HS-5 (cell line): Measurements from ENCODE around the gene LCLAT1.

Experiments
- DNase-seq: peaks from one replicate; pipeline ENCODE4 v3.0.0-alpha.2; 2012; ENCODE audit warnings: low read depth

The LCLAT1 gene

DNA sequence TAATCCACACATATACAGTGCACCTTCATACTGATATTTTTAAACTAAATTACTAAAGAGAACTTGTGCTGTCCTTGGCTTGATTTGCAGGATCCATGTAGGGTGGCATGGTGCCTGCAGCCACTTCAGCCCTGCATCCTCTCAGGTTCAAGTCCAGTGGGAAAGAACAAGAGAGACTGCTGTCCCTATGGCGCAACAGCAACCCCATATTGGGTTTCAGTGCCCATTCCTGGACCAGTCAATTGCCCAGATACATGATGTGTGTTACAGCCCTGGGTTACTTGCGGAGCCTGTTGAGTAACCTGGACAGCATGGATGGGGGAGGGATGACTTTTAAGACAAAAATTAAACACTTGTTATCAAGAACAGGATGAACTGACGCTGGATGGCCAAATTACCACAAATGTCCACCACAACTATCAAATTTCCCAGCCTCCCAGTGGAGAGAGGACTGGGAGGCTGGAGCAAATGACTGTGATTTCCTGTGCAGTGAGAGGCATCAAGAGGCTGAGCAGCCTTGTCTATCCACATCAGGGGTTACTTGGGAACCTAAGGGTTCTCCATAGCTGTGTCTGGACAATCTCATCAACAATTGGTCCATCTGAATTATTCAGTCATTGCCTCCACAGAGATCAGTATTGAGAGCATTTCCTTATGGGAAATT lies 198.2 kb downstream of the LCLAT1 start:
- DNase-seq, result no peak

DNA sequence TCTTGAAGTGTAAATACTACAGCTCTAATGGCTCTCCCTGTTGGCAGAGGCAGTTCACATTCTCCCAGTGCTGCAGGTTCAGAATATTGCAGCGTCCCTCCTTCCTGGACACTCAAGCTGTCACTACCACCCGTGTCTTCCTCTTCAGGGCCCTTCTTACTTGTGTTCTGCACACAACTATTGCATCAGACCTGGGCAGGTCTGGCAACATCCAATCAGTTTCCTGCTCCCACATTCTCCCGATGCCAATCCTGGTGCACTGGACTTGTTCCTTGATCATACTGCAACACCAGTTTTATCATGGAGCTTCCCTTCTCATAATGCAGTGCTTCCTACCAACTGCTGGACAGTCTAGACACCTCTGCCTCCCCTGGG lies 198.7 kb downstream of the LCLAT1 start:
- DNase-seq, result no peak

DNA sequence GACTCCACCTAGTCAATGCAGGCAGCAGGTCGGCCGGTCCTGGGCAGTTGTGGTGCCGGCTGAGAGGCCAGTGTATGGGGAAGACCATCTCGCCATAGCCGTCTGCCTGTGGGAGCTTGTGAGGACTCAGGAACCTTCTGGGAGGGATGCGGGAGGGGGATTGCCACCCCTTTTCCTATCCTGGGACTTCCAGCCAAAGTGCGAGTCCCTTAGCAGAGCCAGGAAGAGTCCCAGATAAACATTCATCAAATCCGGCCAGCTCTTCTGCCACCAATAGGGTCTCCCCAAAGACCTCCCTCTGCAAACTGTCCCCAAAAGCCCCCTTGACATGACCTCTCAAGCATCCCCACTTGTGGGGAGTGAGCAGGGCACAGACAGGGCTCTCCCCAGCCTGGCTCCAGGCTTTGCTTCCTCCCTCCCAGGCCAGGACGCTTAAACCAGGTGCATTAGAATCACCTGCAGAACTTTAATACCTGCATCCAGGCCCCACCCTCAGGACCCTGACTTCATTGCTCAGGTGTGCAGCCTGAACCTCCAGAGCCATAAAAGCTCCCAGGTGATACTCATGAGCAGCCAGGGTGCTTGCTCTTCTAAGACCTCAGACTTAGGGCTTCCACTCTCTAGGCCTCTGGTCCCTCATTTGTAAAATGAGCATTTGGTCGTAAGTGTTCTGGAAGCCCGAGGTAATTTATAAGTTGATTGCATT lies 200.9 kb downstream of the LCLAT1 start:
- no peak for DNase-seq

DNA sequence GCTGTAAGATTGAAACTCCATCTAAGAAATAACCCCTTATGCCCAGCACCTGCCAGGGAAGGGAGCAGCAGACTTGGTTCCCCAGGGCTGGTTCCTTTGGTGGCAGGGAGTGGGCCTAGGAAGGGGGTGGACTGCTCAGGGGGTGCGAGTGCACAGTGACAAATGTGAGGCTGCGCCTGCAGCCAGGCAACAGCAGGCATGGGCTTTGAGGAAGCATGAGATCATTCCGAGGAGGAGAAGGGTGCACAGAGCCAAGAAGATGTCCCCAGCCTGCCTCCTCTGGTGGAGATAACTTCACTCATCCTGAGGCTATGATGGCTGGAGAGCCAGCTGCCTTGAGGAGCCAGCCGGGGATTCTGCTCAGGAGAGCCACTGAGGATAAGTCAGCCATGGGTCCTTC lies 202.2 kb downstream of the LCLAT1 start:
- DNase-seq, result no peak

GRCh38 chr2:30649828-30650227 lies 202.8 kb downstream of the LCLAT1 start:
- no peak for DNase-seq

GRCh38 chr2:30652271-30652915 lies 205.3 kb downstream of the LCLAT1 start:
- DNase-seq, result no peak

GRCh38 chr2:30653847-30654246 lies 206.8 kb downstream of the LCLAT1 start:
- DNase-seq, result no peak

GRCh38 chr2:30654404-30654803 lies 207.4 kb downstream of the LCLAT1 start:
- DNase-seq, result no peak

DNA sequence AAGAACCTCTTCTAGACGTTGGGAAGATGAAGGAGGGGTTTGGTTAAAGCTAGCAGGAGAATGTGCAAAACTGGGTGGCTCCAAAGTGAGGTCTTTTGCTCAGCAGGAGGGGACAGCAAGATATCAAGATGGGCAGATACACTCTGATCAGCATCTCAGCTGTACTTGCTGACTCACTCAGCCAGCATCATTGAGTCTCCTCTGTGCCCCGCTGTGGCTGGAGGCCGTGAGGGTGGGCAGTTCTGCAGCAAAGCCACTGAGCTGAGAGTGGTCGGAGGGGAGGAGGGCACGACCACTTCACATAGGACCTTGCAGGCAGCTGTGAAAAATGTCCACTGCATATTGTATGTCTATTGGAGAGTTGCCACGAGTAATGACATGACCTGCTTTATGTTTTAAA lies 208.2 kb downstream of the LCLAT1 start:
- no peak for DNase-seq

- DNase-seq, result no peak
Measured at GRCh38 chr2:30655660-30656059, 208.6 kb downstream of the LCLAT1 start.

- no peak for DNase-seq
Measured at GRCh38 chr2:30656079-30656478, 209.0 kb downstream of the LCLAT1 start.

GRCh38 chr2:30661173-30662107 lies 214.4 kb downstream of the LCLAT1 start:
- no peak for DNase-seq

DNA sequence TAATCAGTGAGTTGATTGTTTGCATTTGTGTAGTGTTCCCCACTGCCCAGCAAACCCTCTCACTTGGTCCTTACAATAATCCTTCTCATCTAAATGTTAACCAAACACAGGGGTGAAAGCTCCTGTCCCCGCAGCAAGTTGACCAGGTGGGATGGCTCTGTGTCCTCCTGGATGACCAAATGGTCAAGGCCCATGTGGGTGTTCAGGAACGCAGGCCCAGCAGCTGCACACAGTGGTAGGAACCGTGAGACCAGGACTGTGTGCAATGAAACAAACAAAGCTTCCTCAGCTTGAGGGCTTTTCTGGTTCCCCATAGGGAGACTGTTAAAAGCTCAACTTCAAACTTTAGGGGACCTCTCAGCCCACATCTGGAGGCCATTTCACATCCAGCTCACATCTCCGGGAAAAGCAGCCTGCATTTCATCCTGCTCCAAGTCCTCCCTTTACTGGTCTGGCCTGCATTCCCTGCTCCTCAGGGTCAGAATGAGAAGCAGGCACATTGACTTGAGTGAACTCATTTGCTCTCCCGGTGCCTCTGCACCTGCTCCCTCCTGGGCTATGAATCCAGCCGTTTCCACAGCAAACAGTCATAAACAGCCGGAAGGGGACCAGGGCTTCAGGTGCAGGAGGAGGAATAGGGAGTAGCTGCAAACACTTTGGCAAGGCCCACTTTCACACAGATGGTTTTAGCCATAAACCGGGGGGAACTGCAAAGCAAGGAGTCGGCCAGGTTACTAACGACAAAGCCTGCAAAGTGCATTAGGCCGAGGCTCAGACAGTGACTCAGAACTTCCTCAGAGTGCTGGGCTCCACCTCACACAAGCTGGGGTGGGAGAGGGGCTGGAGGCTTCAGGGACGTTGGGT lies 215.5 kb downstream of the LCLAT1 start:
- DNase-seq, result no peak

- no peak for DNase-seq
Measured at GRCh38 chr2:30663321-30663720, 216.3 kb downstream of the LCLAT1 start.

GRCh38 chr2:30663806-30664205 lies 216.8 kb downstream of the LCLAT1 start:
- DNase-seq, result no peak

DNA sequence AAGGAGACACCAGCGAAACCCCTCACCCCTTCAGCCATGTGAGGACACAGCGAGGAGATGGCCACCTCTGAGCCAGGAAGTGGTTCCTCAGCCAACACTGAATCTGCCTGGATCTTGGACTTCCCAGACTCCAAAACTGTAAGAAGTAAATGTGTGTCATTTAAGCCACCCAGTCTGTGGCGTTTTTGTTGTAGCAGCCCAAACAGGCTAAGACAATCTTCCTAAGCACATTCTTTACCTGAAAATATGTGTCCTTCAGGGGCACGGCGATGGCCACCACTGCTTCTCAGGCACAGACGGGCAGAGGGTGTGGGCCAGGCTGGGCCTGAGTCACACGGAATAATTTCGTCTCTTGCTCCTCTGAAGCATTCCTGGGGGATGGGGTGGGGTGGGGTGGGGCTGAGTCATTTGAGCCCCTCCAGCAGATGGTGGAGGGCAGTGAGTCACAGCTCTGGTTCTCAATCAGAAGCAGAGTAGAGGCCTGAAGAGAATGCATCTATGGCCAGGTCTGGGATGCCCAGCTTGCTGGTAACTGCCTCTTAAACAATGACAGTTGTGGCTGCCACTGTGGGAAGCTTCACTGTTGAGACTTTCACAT lies 217.8 kb downstream of the LCLAT1 start:
- DNase-seq, result peak; percentile 91

DNA sequence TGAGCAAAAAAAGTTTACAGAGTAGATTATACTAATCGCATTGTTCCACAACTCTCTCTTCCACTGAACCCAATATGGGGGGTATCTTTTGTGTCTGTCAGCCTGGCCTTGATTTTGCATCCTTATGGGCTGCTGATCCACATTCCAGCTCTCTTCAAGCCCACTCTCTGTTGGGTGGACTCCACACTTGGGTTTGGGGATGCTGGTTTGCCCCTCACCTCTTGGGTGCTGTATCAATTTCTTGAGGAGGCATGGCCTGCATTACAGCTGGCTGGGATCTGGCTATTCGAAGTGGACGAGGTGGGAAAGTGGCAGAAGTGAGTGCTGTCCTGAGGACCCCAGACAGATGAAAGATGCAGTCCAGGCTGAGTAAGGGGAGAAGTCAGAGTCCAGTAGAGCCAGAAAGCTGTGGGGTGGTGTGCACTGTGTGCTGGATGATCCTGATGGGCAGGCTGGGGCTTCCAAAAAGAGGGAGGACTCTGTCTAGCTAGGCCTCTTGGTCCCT lies 218.8 kb downstream of the LCLAT1 start:
- DNase-seq, result no peak

GRCh38 chr2:30666266-30666874 lies 219.3 kb downstream of the LCLAT1 start:
- DNase-seq, result peak; percentile 93

DNA sequence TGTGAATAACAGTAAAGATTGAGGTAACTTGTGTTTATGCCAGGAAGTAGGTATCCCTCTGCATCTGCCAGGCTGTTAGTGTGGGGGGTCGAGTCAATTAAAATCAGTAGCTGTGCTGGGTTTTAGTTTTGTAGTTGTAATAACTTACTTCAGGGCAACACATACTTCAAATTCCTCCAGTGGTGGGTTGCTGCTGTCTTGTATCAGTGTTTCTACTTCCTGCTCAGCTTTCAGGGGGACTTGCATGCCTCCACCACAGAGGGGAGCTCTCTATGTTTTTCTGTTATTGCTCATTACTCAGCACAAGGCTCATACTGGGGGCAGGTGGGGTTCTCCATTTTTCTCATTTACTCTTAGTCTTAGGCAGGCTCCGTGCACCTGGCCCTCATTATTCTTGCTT lies 223.4 kb downstream of the LCLAT1 start:
- no peak for DNase-seq

- DNase-seq, result no peak
Measured at GRCh38 chr2:30673127-30673526, 226.1 kb downstream of the LCLAT1 start.
